ENCODE measurements around the gene SCGB3A1. TPM values are rescaled to one million over a fixed set of nuclear protein-coding genes. Genes with fewer than 3 reads are reported as not detected.
A peak's percentile ranks its signal among the peaks of the same experiment; 100 is the strongest.

The SCGB3A1 gene
- total and polyA plus RNA-seq, 7 donors: 0.83 TPM; not detected in 6

DNA sequence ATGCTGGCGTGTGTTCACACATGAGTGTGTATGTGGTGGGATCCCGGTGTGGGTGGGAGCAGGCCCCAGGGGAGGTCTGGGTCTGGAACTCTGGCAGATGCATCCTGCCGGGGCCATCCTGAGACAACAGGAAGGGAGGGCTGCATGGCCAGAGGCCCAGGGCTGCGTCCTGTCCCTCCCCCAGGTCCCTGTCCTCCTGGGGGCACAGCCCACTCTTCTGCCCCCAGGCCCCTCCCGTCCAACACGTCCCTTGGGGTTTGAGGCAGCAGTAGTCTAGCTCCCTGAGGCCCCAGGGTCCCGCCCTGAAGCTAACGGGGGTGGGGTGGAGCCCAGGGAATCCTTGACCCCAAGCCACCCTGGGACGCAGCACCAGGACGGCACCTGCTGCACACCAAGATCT, 41.5 kb upstream of the SCGB3A1 start:
- WGBS, 2 donors: 55 to 59% methylated on average over 10 of the region's 10 CpGs
- TF ChIP-seq, protein P1, sequence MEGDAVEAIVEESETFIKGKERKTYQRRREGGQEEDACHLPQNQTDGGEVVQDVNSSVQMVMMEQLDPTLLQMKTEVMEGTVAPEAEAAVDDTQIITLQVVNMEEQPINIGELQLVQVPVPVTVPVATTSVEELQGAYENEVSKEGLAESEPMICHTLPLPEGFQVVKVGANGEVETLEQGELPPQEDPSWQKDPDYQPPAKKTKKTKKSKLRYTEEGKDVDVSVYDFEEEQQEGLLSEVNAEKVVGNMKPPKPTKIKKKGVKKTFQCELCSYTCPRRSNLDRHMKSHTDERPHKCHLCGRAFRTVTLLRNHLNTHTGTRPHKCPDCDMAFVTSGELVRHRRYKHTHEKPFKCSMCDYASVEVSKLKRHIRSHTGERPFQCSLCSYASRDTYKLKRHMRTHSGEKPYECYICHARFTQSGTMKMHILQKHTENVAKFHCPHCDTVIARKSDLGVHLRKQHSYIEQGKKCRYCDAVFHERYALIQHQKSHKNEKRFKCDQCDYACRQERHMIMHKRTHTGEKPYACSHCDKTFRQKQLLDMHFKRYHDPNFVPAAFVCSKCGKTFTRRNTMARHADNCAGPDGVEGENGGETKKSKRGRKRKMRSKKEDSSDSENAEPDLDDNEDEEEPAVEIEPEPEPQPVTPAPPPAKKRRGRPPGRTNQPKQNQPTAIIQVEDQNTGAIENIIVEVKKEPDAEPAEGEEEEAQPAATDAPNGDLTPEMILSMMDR (IDR thresholded peaks at IDR 0.05): no peak
- TF ChIP-seq POLR2AphosphoS5 (IDR thresholded peaks at IDR 0.05) (peak in 1 of 4 donors; percentile 21), POLR2A (IDR thresholded peaks at IDR 0.05) (no peak)
- Histone ChIP-seq H3K27ac (no peak overlapping the region), H3K4me3 (no peak overlapping the region), H3K4me1 (no peaks in the 10 kb centered on the region), H3K9me3 (no peaks in the 10 kb centered on the region), H3K27me3 (peaks cover 0 to 22% (median 0%) of the 10 kb centered on the region in 3 donors), H3K36me3 (no peaks in the 10 kb centered on the region)
- peak; percentile 57 for DNase-seq
- intact Hi-C loops (cut with DNase I): no loop called here

DNA sequence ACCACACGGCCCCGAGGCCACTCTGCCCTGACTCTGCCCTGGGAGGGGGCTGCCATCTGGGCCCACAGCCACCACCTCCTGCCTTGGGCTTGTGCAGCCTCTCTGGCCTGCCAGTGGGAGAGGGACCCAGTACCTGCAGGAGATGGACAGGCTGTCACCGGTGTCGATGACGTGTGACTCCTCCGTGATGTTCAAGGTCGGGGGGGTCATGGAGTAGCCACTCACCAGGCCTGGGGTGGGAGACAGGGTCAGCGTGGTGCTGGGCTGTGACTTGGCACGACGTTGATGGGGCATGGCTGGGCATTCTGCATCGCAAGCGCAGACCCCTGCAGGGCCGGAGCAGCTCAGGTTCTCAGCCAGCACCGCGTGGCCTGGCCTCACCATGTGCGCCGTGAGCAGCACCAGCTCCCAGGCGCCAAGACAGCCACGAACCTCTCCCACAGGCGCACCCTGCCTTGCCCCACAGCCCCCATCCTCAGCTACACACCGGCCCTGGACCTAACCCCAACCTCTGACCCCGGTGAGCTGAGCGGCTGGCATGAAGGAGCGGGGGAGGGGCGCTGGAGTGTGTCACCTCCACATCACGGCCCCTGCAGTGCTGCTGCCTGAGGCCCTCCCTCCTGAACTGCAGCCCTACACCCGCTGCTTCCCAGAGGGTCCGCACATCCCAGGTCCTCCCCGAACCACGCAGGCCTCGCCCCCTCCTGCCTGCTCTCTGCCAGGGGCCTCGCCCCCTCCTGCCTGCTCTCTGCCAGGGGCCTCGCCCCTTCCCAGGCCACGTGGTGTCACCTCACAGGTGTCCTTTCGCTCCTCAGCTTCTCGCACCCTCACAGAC, 40.5 kb upstream of the SCGB3A1 start:
- WGBS, 2 donors: 66 to 73% methylated on average over 35 to 36 of the region's 36 CpGs
- TF ChIP-seq POLR2AphosphoS5 (IDR thresholded peaks at IDR 0.05): no peak
- TF ChIP-seq, protein P1 (IDR thresholded peaks at IDR 0.05): no peak
- no peak for TF ChIP-seq EP300 (IDR thresholded peaks at IDR 0.05)
- no peak for TF ChIP-seq POLR2A (IDR thresholded peaks at IDR 0.05)
- Histone ChIP-seq H3K27ac (no peak overlapping the region), H3K4me3 (no peak overlapping the region), H3K36me3 (no peaks in the 10 kb centered on the region), H3K9me3 (no peaks in the 10 kb centered on the region), H3K4me1 (no peaks in the 10 kb centered on the region), H3K27me3 (peaks cover 0 to 22% (median 0%) of the 10 kb centered on the region in 3 donors)
- intact Hi-C loops (cut with DNase I): no loop called here
- no peak for DNase-seq

DNA sequence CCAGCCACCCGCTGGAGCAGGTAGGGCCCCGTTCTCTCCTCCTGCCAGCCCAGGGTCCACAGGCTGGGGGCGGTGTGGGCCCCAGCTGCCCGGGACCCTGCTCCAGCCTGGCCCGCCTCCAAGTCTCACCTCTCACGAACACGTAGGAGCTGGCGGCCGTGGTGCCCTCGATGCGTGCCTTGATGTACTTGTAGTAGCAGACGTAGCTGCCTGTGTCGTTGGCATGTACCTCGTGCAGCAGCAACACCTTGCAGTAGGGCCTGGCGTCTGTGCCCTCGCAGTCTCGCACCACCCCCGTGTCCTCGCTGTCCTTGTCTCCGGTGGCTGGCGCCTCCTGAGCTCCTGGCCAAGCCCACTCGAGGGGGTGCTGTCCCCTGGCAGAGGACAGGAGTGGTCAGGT, 39.1 kb upstream of the SCGB3A1 start:
- DNase-seq: no peak
- H3K4me1 ChIP-seq: no peaks in the 10 kb centered on the region
- WGBS, 2 donors: 88 to 92% methylated on average over 22 of the region's 22 CpGs
- no peaks in the 10 kb centered on the region for H3K9me3 ChIP-seq
- H3K4me3 ChIP-seq: no peak overlapping the region
- H3K36me3 ChIP-seq: no peaks in the 10 kb centered on the region
- H3K27me3 ChIP-seq: peaks cover 0 to 22% (median 0%) of the 10 kb centered on the region in 3 donors
- H3K27ac ChIP-seq: no peak overlapping the region
- TF ChIP-seq POLR2A (IDR thresholded peaks at IDR 0.05) (no peak), EP300 (IDR thresholded peaks at IDR 0.05) (no peak), POLR2AphosphoS5 (IDR thresholded peaks at IDR 0.05) (no peak)
- TF ChIP-seq, protein P1 (IDR thresholded peaks at IDR 0.05): no peak
- intact Hi-C loops (cut with DNase I): no loop called here

DNA sequence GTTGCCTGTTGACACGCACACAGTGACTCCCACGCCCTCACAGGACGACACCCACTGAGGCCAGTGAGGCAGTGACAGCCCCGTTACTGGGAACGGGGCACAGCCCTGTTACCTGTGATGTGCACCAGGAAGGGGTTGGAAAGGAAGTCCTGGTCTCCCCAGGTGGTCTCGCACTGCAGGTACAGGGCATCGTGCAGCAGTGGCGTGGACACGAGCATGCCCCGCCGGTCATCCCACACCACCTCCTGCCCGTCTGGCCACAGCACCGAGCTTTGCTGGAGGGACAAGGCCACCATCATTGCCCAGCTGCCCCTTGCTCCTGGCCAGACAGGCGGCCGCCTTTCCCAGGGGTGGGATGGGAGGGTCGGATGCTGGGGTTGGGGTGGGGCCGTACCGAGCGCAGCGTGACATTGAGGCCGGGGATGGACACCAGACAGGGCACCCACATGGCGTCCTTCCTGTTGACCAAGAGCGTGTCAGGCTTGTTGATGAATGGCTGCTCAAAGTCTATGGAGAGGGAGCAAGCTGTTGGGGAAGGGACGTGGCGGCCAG, 38.6 kb upstream of the SCGB3A1 start:
- Histone ChIP-seq H3K4me1 (no peaks in the 10 kb centered on the region), H3K36me3 (no peaks in the 10 kb centered on the region), H3K27ac (no peak overlapping the region), H3K4me3 (no peak overlapping the region), H3K27me3 (peaks cover 0 to 22% (median 0%) of the 10 kb centered on the region in 3 donors), H3K9me3 (no peaks in the 10 kb centered on the region)
- intact Hi-C loops (cut with DNase I): no loop called here
- TF ChIP-seq POLR2AphosphoS5 (IDR thresholded peaks at IDR 0.05) (no peak), POLR2A (IDR thresholded peaks at IDR 0.05) (no peak), EP300 (IDR thresholded peaks at IDR 0.05) (no peak)
- TF ChIP-seq, protein P1 (IDR thresholded peaks at IDR 0.05): no peak
- 78 to 88% methylated on average over 25 of the region's 25 CpGs for WGBS, 2 donors
- no peak for DNase-seq

Data from sigmoid colon (tissue), 7 donors.